ENCODE data around the gene METTL13.

METTL13 gene

DNA sequence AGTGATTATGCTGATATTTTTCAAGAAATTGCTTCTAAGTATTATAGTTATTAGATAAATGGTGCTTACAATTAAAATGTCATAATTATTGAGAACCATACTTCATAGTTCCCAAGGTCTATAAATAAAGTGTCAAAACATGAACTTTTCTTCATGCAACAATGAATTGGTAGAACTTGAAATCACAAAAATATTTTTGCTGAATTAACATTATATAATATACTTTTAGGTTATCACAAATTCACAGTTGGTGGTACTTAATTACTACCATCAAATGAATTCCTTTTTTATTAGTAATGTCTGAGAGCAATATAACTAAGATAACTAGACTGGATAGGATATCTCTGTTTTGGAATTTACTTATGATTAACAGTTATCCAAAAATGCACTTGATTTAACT is 64.5 kb downstream of the METTL13 start:
- TF ChIP-seq FOXA1 (IDR thresholded peaks at IDR 0.05) (no peak), FOXK2 (IDR thresholded peaks at IDR 0.05) (no peak), L3MBTL2 (conservative IDR thresholded peaks at IDR 0.05) (no peak), TARDBP (IDR thresholded peaks at IDR 0.05) (no peak)
- POLR2A ChIA-PET: no interaction called here
- CTCF ChIA-PET: no interaction called here
- DNase-seq (ENCODE audit: extremely low spot score): no peak
